Measurements from ENCODE around the gene THSD7B. TPM values are rescaled to one million over a fixed set of nuclear protein-coding genes. Genes with fewer than 3 reads are reported as not detected.

Gene THSD7B
- total and polyA plus RNA-seq, 2 of the 13 experiments (the other 11 are each of a cell fraction or from before 2014, with no cell fraction given), result 0.02 TPM; not detected in 1

DNA sequence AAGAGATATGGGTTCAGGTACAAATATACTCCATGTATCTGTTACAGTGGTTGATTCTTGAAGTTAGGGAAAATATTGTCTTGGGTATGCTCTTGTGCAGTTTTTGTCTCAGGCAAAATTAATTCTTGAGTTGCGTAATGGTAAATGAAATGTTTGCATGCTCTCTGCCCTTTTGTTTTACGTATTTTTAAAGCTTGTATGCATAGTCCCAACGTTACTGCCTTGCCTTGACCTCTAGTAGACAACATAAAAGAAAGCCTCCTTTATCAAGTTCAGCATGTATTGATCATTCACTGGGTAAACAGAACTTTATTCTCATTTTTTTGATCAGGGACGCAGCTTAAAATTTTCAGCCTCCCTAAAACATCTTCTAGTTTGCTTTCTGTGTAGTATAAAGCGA lies 283.1 kb downstream of the THSD7B start (continued):
- peak; percentile 72; the same call in 1 of the 2 replicates for TF ChIP-seq CEBPG (CRISPR knock-in tag; IDR thresholded peaks at IDR 0.05)
- no peak for TF ChIP-seq SP4 (CRISPR knock-in tag; IDR thresholded peaks at IDR 0.05)
- TF ChIP-seq GABPB1 (CRISPR knock-in tag; IDR thresholded peaks at IDR 0.05), result no peak
- TF ChIP-seq SKI (IDR thresholded peaks at IDR 0.05; ENCODE audit: partially characterized antibody), result peak; percentile 84
- TF ChIP-seq NR2F6 (IDR thresholded peaks at IDR 0.05), result peak; percentile 94
- peak; percentile 72; the same call in 1 of the 2 replicates for TF ChIP-seq NR2F6 (CRISPR knock-in tag; IDR thresholded peaks at IDR 0.05)
- TF ChIP-seq ZNF609 (CRISPR knock-in tag; IDR thresholded peaks at IDR 0.05; ENCODE audit: borderline replicate concordance), result peak; percentile 48; the same call in 1 of the 2 replicates
- TF ChIP-seq NCOR1 (IDR thresholded peaks at IDR 0.05; ENCODE audit: borderline replicate concordance, low read length), result peak; percentile 60; the same call in 1 of the 2 replicates
- TF ChIP-seq FOXP1 (IDR thresholded peaks at IDR 0.05), result no peak
- TF ChIP-seq FOXP1 (CRISPR knock-in tag; IDR thresholded peaks at IDR 0.05), result peak; percentile 86; the same call in 1 of the 2 replicates
- no peak for TF ChIP-seq ZNF496 (CRISPR knock-in tag; IDR thresholded peaks at IDR 0.05; ENCODE audit: insufficient replicate concordance)
- no peak for TF ChIP-seq ZMYM2 (CRISPR knock-in tag; IDR thresholded peaks at IDR 0.05)
- 0 out of 2 replicates have a peak, but pooled peaks have one; percentile 43 for TF ChIP-seq ZNF503 (CRISPR knock-in tag; IDR thresholded peaks at IDR 0.05)
- TF ChIP-seq TCF7 (IDR thresholded peaks at IDR 0.05; ENCODE audit: low read depth), result peak; percentile 91
- peak; percentile 45; the same call in 1 of the 2 replicates for TF ChIP-seq FOXO1 (CRISPR knock-in tag; IDR thresholded peaks at IDR 0.05)
- TF ChIP-seq HMG20A (CRISPR knock-in tag; IDR thresholded peaks at IDR 0.05; ENCODE audit: borderline replicate concordance), result peak; percentile 66; the same call in 1 of the 2 replicates
- peak; percentile 63; the same call in 1 of the 2 replicates for TF ChIP-seq REPIN1 (CRISPR knock-in tag; IDR thresholded peaks at IDR 0.05; ENCODE audit: borderline replicate concordance, low read depth)
- TF ChIP-seq EP300 (IDR thresholded peaks at IDR 0.05; ENCODE audit: low read depth in 2 of 2, low read length in 2 of 2), result peak in 1 of 2 experiments; percentile 59; a peak in 1 of 4 replicates
- TF ChIP-seq EP300 (CRISPR knock-in tag; IDR thresholded peaks at IDR 0.05; ENCODE audit: borderline replicate concordance), result no peak
- TF ChIP-seq MIXL1 (CRISPR knock-in tag; IDR thresholded peaks at IDR 0.05), result peak; percentile 62; the same call in 1 of the 2 replicates
- peak; percentile 44; the same call in 1 of the 2 replicates for TF ChIP-seq NCOA2 (CRISPR knock-in tag; IDR thresholded peaks at IDR 0.05)
- no peak for TF ChIP-seq ZBTB14 (CRISPR knock-in tag; IDR thresholded peaks at IDR 0.05)
- TF ChIP-seq, protein P1, sequence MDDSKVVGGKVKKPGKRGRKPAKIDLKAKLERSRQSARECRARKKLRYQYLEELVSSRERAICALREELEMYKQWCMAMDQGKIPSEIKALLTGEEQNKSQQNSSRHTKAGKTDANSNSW (CRISPR knock-in tag; IDR thresholded peaks at IDR 0.05; ENCODE audit: borderline replicate concordance), result no peak

Measured in HepG2 (cell line).